Activated naive CD8-positive, alpha-beta T cell treated with anti-CD3 and anti-CD28 coated beads, Interleukin-2, amount 50 U/mL, for 24 hours (primary cell): ENCODE data around the gene MYH11.

Experiments used
- ATAC-seq: fragments of 150-1000 bp; cut with Tn5 transposase; one replicate; pipeline ENCODE4 v1.10.0; 2021
- DNase-seq: peaks from one replicate; pipeline ENCODE4 v3.0.0; 2021
- H3K27ac Mint-ChIP-seq: one replicate; pipeline ENCODE4 v1.8.0; 2021; ENCODE audit warnings: mild to moderate bottlenecking, mixed read lengths
- H3K27me3 Mint-ChIP-seq: one replicate; pipeline ENCODE4 v1.8.0; 2021; ENCODE audit warnings: mixed read lengths
- H3K36me3 Mint-ChIP-seq: one replicate; pipeline ENCODE4 v1.8.0; 2021; ENCODE audit warnings: low read depth, mixed read lengths
- H3K4me1 Mint-ChIP-seq: one replicate; pipeline ENCODE4 v1.8.0; 2021; ENCODE audit warnings: mixed read lengths
- H3K4me3 Mint-ChIP-seq: one replicate; pipeline ENCODE4 v1.8.0; 2021; ENCODE audit warnings: mild to moderate bottlenecking, moderate library complexity, mixed read lengths
- H3K9me3 Mint-ChIP-seq: one replicate; pipeline ENCODE4 v1.8.0; 2021; ENCODE audit warnings: mixed read lengths

The MYH11 gene

DNA sequence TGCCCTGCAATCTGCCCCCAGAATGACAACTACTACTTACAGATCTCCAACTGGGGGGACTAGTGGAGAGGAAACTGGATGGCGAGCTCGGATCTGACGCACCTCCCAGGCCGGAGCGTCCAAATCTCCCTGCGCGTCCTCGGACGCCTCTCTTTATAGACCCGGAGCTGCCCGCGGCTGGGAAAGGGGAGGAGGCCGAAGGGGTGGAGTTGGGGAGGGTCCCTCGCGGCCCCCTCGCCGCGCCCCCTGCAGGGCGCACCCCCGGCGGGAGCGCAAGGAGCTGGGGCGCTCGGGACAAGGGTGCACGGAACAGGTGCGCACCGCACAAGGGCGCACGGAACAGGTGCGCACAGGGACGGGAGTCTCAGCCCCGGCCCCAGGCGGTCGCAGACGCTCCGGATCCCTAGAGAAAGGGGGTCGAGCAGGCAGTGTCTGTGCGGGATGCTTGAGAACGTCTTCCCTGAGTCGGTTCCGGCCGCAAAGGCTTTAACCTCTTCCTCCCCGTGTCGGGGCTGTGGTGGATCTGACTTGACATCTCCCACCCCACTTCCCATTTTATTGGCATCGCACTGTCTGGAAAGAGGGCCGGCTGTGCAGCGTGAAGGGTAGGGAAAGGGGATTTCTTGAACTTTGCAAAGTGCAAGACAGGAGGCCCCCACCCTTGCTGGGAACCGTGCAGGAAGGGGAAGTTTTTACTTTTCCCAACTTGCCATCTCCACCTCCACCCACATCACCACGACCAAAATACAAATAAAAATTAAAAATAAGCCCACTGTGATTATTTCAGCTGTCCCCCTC lies at the start of gene MYH11:
MYH11 (minus strand) TSS at position 128 of the 798 bp plus-strand sequence. CDS start 18,776 bp downstream, outside the sequence.
- Mint-ChIP-seq H3K36me3 (no peaks in the 10 kb centered on the region), H3K27ac (no peak within 1 kb of the TSS), H3K27me3 (peaks cover 41% of the 10 kb centered on the region), H3K4me1 (peaks cover 12% of the 10 kb centered on the region), H3K4me3 (peak within 1 kb of the TSS; percentile 64), H3K9me3 (no peaks in the 10 kb centered on the region)
- ATAC-seq (no peak), DNase-seq (no peak)

GRCh38 chr16:15906439-15906838 lies 49.6 kb upstream of the MYH11 start:
- ATAC-seq (no peak), DNase-seq (no peak)
- Mint-ChIP-seq H3K36me3 (no peaks in the 10 kb centered on the region), H3K27ac (no peak overlapping the region), H3K27me3 (no peaks in the 10 kb centered on the region), H3K9me3 (peaks cover 5% of the 10 kb centered on the region), H3K4me1 (peaks cover 10% of the 10 kb centered on the region), H3K4me3 (no peak overlapping the region)

DNA sequence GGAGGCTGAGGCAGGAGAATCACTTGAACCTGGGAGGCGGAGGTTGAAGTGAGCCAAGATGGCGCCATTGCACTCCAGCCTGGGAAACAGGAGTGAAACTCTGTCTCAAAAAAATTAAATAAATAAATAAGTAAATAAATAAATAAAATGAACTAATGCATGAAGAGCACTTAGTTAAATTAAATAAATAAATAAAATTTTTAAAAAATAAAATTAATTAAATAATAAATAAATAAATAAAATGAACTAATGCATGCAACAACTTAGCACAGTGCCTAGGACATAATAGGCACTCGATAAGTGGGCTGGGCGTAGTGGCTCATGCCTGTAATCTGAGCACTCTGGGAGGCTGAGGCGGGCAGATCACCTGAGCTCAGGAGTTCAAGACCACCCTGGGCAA lies 47.1 kb upstream of the MYH11 start:
- H3K9me3 Mint-ChIP-seq, result peaks cover 5% of the 10 kb centered on the region
- ATAC-seq (no peak), DNase-seq (no peak)
- no peak overlapping the region for H3K27ac Mint-ChIP-seq
- peaks cover 21% of the 10 kb centered on the region for H3K4me1 Mint-ChIP-seq
- H3K36me3 Mint-ChIP-seq, result no peaks in the 10 kb centered on the region
- H3K27me3 Mint-ChIP-seq, result no peaks in the 10 kb centered on the region
- no peak overlapping the region for H3K4me3 Mint-ChIP-seq

- no peak for DNase-seq
- H3K27ac Mint-ChIP-seq, result no peak overlapping the region
- peaks cover under 1% of the 10 kb centered on the region for H3K9me3 Mint-ChIP-seq
- H3K4me1 Mint-ChIP-seq, result peaks cover 26% of the 10 kb centered on the region
- H3K36me3 Mint-ChIP-seq, result no peaks in the 10 kb centered on the region
- no peaks in the 10 kb centered on the region for H3K27me3 Mint-ChIP-seq
- ATAC-seq, result no peak
- H3K4me3 Mint-ChIP-seq, result no peak overlapping the region
Observed at GRCh38 chr16:15900901-15901500, 44.2 kb upstream of the MYH11 start.

DNA sequence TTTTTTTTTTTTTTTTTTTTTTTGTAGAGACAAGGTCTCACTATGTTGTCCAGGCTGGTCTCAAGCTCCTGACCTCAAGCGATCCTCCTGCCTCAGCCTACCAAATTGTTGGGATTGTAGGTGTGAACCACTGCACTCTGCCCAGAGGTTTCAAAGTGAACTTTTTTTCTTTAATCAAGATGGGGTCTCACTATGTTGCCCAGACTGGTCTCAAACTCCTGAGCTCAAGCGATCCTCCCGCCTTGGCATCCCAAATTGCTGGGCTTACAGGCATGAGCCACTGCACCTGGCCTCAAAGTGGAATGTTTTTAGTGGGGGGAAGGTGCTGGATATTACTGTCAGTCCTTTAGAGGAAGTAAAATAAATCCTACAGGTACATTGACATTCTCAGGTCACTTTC lies 43.5 kb upstream of the MYH11 start:
- no peak overlapping the region for H3K27ac Mint-ChIP-seq
- H3K4me3 Mint-ChIP-seq, result no peak overlapping the region
- no peaks in the 10 kb centered on the region for H3K27me3 Mint-ChIP-seq
- no peak for ATAC-seq
- no peaks in the 10 kb centered on the region for H3K36me3 Mint-ChIP-seq
- peaks cover 26% of the 10 kb centered on the region for H3K4me1 Mint-ChIP-seq
- DNase-seq, result no peak
- no peaks in the 10 kb centered on the region for H3K9me3 Mint-ChIP-seq

DNA sequence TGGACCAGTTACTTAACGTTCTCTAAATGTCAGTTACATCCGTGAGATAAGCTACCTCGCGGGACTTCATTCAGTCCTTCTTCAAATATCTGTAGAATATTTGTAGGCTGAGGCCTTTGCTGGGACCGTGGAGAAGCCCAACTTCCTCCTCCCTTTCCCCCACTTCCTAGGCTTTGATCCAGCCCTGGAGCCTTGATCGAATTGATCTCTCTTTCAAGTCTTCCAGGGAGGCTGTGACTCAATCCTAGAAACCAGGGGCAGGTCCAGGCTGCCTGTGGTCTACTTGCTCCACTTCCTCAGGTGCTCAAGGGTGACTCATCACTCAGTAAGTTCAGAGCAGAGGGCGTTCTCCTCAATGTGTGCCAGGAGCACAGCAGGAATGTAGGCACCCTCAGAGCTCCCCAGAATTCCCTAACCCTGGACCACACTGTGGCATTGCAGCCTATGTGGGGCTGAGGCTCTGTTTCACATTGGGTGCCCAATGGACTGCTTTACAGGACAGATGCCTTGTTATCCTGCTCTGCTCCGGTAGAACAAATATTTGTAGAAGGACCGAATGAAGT lies 42.8 kb upstream of the MYH11 start:
- Mint-ChIP-seq H3K36me3 (no peaks in the 10 kb centered on the region), H3K27me3 (no peaks in the 10 kb centered on the region), H3K9me3 (no peaks in the 10 kb centered on the region), H3K27ac (peak overlapping the region; percentile 56), H3K4me1 (peaks cover 26% of the 10 kb centered on the region), H3K4me3 (no peak overlapping the region)
- DNase-seq (peak; percentile 36), ATAC-seq (peak; percentile 83)

GRCh38 chr16:15898654-15899053 lies 41.8 kb upstream of the MYH11 start:
- Mint-ChIP-seq H3K9me3 (no peaks in the 10 kb centered on the region), H3K36me3 (no peaks in the 10 kb centered on the region), H3K27me3 (no peaks in the 10 kb centered on the region), H3K4me3 (no peak overlapping the region), H3K4me1 (peaks cover 26% of the 10 kb centered on the region), H3K27ac (no peak overlapping the region)
- DNase-seq (no peak), ATAC-seq (no peak)

GRCh38 chr16:15897834-15898254 lies 41.0 kb upstream of the MYH11 start:
- Mint-ChIP-seq H3K27ac (no peak overlapping the region), H3K36me3 (no peaks in the 10 kb centered on the region), H3K4me3 (peak overlapping the region; percentile 17), H3K4me1 (peaks cover 26% of the 10 kb centered on the region), H3K9me3 (no peaks in the 10 kb centered on the region), H3K27me3 (no peaks in the 10 kb centered on the region)
- peak; percentile 84 for ATAC-seq
- peak; percentile 36 for DNase-seq

DNA sequence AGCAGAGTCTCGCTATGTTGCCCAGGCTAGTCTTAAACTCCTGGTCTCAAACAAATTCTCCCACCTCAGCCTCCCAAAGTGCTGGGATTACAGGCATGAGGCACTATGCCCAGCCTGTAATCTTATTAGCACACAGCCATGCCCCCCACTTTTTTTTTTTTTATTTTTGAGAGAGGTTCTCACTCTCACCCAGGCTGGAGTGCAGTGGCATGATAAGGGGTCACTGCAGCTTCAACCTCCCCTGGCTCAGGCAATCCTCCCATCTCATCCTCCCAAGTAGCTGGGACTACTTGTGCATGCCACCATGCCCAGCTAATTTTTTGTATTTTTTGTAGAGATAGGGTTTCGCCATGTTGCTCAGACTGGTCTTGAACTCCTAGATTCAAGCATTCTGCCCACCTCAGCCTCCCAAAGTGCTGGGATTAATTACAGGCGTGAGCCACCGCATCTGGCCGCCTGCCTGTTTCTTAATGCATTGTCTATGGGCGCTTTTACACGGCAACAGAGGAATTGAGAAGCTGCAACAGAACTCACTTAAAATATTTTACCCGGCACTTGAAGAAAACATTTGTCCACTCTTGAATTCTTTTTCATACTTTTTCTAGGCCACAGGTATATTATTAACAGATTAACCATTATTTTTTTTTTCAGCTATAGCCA lies 40.4 kb upstream of the MYH11 start:
- no peak overlapping the region for H3K27ac Mint-ChIP-seq
- H3K4me3 Mint-ChIP-seq, result no peak overlapping the region
- DNase-seq, result no peak
- no peaks in the 10 kb centered on the region for H3K27me3 Mint-ChIP-seq
- no peaks in the 10 kb centered on the region for H3K9me3 Mint-ChIP-seq
- H3K4me1 Mint-ChIP-seq, result peaks cover 26% of the 10 kb centered on the region
- no peaks in the 10 kb centered on the region for H3K36me3 Mint-ChIP-seq
- ATAC-seq, result no peak

- no peak overlapping the region for H3K4me3 Mint-ChIP-seq
- DNase-seq, result no peak
- no peak overlapping the region for H3K27ac Mint-ChIP-seq
- no peaks in the 10 kb centered on the region for H3K9me3 Mint-ChIP-seq
- no peaks in the 10 kb centered on the region for H3K27me3 Mint-ChIP-seq
- H3K36me3 Mint-ChIP-seq, result no peaks in the 10 kb centered on the region
- no peak for ATAC-seq
- peaks cover 22% of the 10 kb centered on the region for H3K4me1 Mint-ChIP-seq
Observed at GRCh38 chr16:15894571-15895374, 37.9 kb upstream of the MYH11 start.

- Mint-ChIP-seq H3K27me3 (no peaks in the 10 kb centered on the region), H3K27ac (no peak overlapping the region), H3K36me3 (no peaks in the 10 kb centered on the region), H3K4me1 (peaks cover 21% of the 10 kb centered on the region), H3K4me3 (no peak overlapping the region), H3K9me3 (no peaks in the 10 kb centered on the region)
- DNase-seq (no peak), ATAC-seq (no peak)
Observed at GRCh38 chr16:15891508-15891907, 34.7 kb upstream of the MYH11 start.

- Mint-ChIP-seq H3K4me1 (peaks cover 39% of the 10 kb centered on the region), H3K27ac (peak within 1 kb of the TSS; percentile 98), H3K36me3 (peaks cover 5% of the 10 kb centered on the region), H3K9me3 (no peaks in the 10 kb centered on the region), H3K4me3 (peak within 1 kb of the TSS; percentile 97), H3K27me3 (no peaks in the 10 kb centered on the region)
- peak; percentile 100 for ATAC-seq
- DNase-seq, result peak; percentile 100
Observed at GRCh38 chr16:15888072-15888976, 31.5 kb upstream of the MYH11 start, which contains the start of gene CEP20. Gene CEP20, minus strand, starts transcription at chr16:15888603. Its CDS starts 18 bp downstream, at chr16:15888585.

DNA sequence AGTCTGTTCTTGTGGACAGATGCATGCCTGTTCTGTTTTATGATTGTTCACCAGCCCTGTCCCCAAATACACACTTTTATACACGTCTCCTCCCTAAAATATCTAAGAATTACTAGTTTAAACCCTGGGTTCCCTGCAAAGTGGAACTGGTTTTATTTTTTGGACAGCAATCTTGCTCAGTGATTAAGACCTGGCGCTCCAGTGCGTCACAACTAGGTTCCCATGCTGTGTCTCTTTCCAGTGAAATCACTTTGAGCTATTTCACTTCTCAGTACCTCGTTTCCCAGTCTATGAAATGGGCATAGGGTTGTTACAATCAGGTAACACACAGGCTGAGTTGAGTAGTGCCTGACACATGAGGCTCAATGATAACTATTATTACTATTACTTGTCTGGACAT lies 30.5 kb upstream of the MYH11 start:
- Mint-ChIP-seq H3K27me3 (no peaks in the 10 kb centered on the region), H3K4me3 (peak overlapping the region; percentile 97), H3K4me1 (peaks cover 39% of the 10 kb centered on the region), H3K36me3 (peaks cover 8% of the 10 kb centered on the region), H3K9me3 (no peaks in the 10 kb centered on the region), H3K27ac (peak overlapping the region; percentile 46)
- ATAC-seq (no peak), DNase-seq (no peak)
